Spleen (tissue), 11 donors: Measurements from ENCODE around the gene BRD1. TPM values are rescaled to one million over a fixed set of nuclear protein-coding genes. Genes with fewer than 3 reads are reported as not detected.

Source experiments
- DNase-seq: peaks from one replicate; pipeline ENCODE4 v3.0.0-alpha.2; 2020
- H3K27ac ChIP-seq, 8 donors: fragments of 200-600 bp; sonication (generic) in 7 of 8; 1 replicate in 4 of 8; 2 replicates in 4 of 8; pipeline versions ENCODE4 v1.5.0 to v1.8.0; 2016 to 2021; ENCODE audit warnings: inconsistent platforms in 4 of 8, mild to moderate bottlenecking in 4 of 8, moderate library complexity in 1 of 8
- H3K27me3 ChIP-seq, 7 donors: fragments of 200-600 bp; sonication (generic) in 6 of 7; replicated peaks in 1 of 7; 1 replicate in 4 of 7; 2 replicates in 3 of 7; pipeline versions ENCODE4 v1.5.0 to v1.8.0; 2016 to 2021; ENCODE audit warnings: inconsistent platforms in 3 of 7, mild to moderate bottlenecking in 1 of 7
- H3K36me3 ChIP-seq, 6 donors: fragments of 200-600 bp; sonication (generic) in 5 of 6; 1 replicate in 4 of 6; 2 replicates in 2 of 6; pipeline versions ENCODE4 v1.5.0 to v1.8.0; 2016 to 2021; ENCODE audit warnings: inconsistent platforms in 2 of 6
- H3K4me1 ChIP-seq, 6 donors: fragments of 200-600 bp; sonication (generic) in 5 of 6; 1 replicate in 3 of 6; 2 replicates in 3 of 6; pipeline versions ENCODE4 v1.5.0 to v1.8.0; 2016 to 2021; ENCODE audit warnings: inconsistent platforms in 3 of 6
- H3K4me3 ChIP-seq, 8 donors: fragments of 200-600 bp; sonication (generic) in 7 of 8; 1 replicate in 4 of 8; 2 replicates in 4 of 8; pipeline versions ENCODE4 v1.5.0 to v1.8.0; 2016 to 2021; ENCODE audit warnings: inconsistent platforms in 4 of 8, mild to moderate bottlenecking in 4 of 8, moderate library complexity in 2 of 8
- H3K9me3 ChIP-seq, 8 donors: fragments of 200-600 bp; sonication (generic) in 7 of 8; 1 replicate in 4 of 8; 2 replicates in 4 of 8; pipeline versions ENCODE4 v1.5.0 to v1.8.0; 2016 to 2021; ENCODE audit warnings: inconsistent platforms in 4 of 8
- CTCF ChIP-seq, 11 experiments: fragments of 200-600 bp in 7 of 11; fragments of 450-650 bp in 4 of 11; sonication (generic) in 4 of 11; IDR thresholded peaks in 8 of 11; conservative IDR thresholded peaks in 3 of 11; 1 replicate in 7 of 11; 2 replicates in 4 of 11; pipeline versions ENCODE4 v1.4.0 to v1.8.0; 2016 to 2021; ENCODE audit warnings: antibody characterized with exemption in 11 of 11, inconsistent platforms in 4 of 11, mild to moderate bottlenecking in 1 of 11
- POLR2A ChIP-seq, 3 donors: fragments of 450-650 bp; IDR thresholded peaks; one replicate each; pipeline ENCODE4 v1.5.1; 2017; ENCODE audit warnings: antibody characterized with exemption in 3 of 3, mild to moderate bottlenecking in 1 of 3
- POLR2AphosphoS5 ChIP-seq, 3 donors: sonication (generic); formaldehyde crosslinking; IDR thresholded peaks; one replicate each; pipeline ENCODE4 v1.5.1; 2017; ENCODE audit warnings: antibody characterized with exemption in 3 of 3
- WGBS, 5 donors: extraction: QIAGEN DNeasy Blood & Tissue Kit in 3 of 5; methylation state at CpG; one replicate each; pipeline versions ENCODE4 v1.1.5 to v1.1.7; 2013 to 2018; 5-methylcytosine and 5-hydroxymethylcytosine counted together
- intact Hi-C: fragments of 100-400 bp; cut with DNase I; formaldehyde crosslinking; loops from one replicate; pipeline ENCODE4 v1.15.0; 2023; ENCODE audit warnings: low total_unique reads
- polyA plus RNA-seq, 3 donors: library from polyadenylated mRNA; stranded (reverse); fragments of 200-250 nt; gene quantifications; one replicate each; pipeline ENCODE4 v1.2.1, GENCODE V29; 2013
- total RNA-seq, 7 donors: library from RNA; depleted of rRNA in 3 of 7; stranded (reverse); fragments of >200 nt in 3 of 7; fragmentation: NEBNext Ultra II Directional in 4 of 7; extraction: Animal tissue kit (Norgen Biotek cat#: 25700) in 4 of 7; gene quantifications; one replicate each; pipeline versions ENCODE4 v1.1.0 to v1.2.1, GENCODE V29; 2016 to 2021
- donor health status: healthy with polysubstance abuse.
- donor health status: DM: no; HTN: no; CAD: no; lungs with moderate emphysema.
- donor health status: DM: no; HTN: no; CAD: no.
- donor health status: Bipolar disorder and iron deficiency.
- donor health status: healthy.
- donor health status: DM: no; HTN: no; CAD: no.
- donor health status: DM: yes; HTN: yes; CAD: no.

The BRD1 gene
- total and polyA plus RNA-seq, 10 donors = 14.2 to 59.6 (median 37.4) TPM

GRCh38 chr22:49771266-49772065 is 56.2 kb downstream of the BRD1 start:
- intact Hi-C loops = no loop called here
- WGBS, 5 donors = 58 to 77% (median 72%) methylated on average over 62 to 64 of the region's 64 CpGs
- peaks cover 7 to 11% (median 10%) of the 10 kb centered on the region in 8 donors for H3K9me3 ChIP-seq
- no peak overlapping the region for H3K4me3 ChIP-seq
- H3K4me1 ChIP-seq = peaks cover 0 to 20% (median 2%) of the 10 kb centered on the region in 6 donors
- TF ChIP-seq POLR2AphosphoS5 (IDR thresholded peaks at IDR 0.05) = peak in 1 of 3 donors; percentile 55
- no peak for TF ChIP-seq POLR2A (IDR thresholded peaks at IDR 0.05)
- no peak for TF ChIP-seq CTCF (IDR thresholded peaks at IDR 0.05 in 8 of 11, conservative IDR thresholded peaks at IDR 0.05 in 3 of 11)
- peaks cover 0 to 56% (median 38%) of the 10 kb centered on the region in 6 donors for H3K36me3 ChIP-seq
- peak; percentile 69 for DNase-seq
- H3K27me3 ChIP-seq = no peaks in the 10 kb centered on the region
- H3K27ac ChIP-seq = no peak overlapping the region

- Histone ChIP-seq H3K9me3 (peaks cover 7 to 18% (median 16%) of the 10 kb centered on the region in 8 donors), H3K27ac (no peak overlapping the region), H3K36me3 (peaks cover 0 to 48% (median 30%) of the 10 kb centered on the region in 6 donors), H3K27me3 (no peaks in the 10 kb centered on the region), H3K4me1 (peaks cover 0 to 20% (median 2%) of the 10 kb centered on the region in 6 donors), H3K4me3 (no peak overlapping the region)
- peak; percentile 69 for DNase-seq
- WGBS, 5 donors = 61 to 81% (median 69%) methylated on average over 21 to 29 of the region's 29 CpGs
- no peak for TF ChIP-seq POLR2AphosphoS5 (IDR thresholded peaks at IDR 0.05)
- intact Hi-C loops = no loop called here
These were observed 57.0 kb downstream of the BRD1 start for GRCh38 chr22:49770547-49771265.

- Histone ChIP-seq H3K27me3 (no peaks in the 10 kb centered on the region), H3K9me3 (peaks cover 7 to 22% (median 16%) of the 10 kb centered on the region in 8 donors), H3K27ac (peak overlapping the region in 2 of 8 donors; percentile 44 to 51), H3K4me1 (peaks cover 0 to 20% (median 2%) of the 10 kb centered on the region in 6 donors), H3K4me3 (no peak overlapping the region), H3K36me3 (peaks cover 0 to 40% (median 23%) of the 10 kb centered on the region in 6 donors)
- TF ChIP-seq POLR2A (IDR thresholded peaks at IDR 0.05) = no peak
- TF ChIP-seq CTCF (IDR thresholded peaks at IDR 0.05 in 8 of 11, conservative IDR thresholded peaks at IDR 0.05 in 3 of 11) = no peak
- TF ChIP-seq POLR2AphosphoS5 (IDR thresholded peaks at IDR 0.05) = no peak
- DNase-seq = peak; percentile 52
- WGBS, 5 donors = 81 to 90% (median 84%) methylated on average over 17 to 22 of the region's 22 CpGs
- intact Hi-C loops = loop anchor here (5.0 to 10.0 kb wide), 2 partner anchors 155 to 262 kb away; no protein-coding TSS in a partner anchor
These were observed 57.8 kb downstream of the BRD1 start for GRCh38 chr22:49769691-49770546.
